ENCODE data around the gene LST1.

- no peak for TF ChIP-seq POLR2AphosphoS5 (IDR thresholded peaks at IDR 0.05)
- no peak for TF ChIP-seq CTCF (IDR thresholded peaks at IDR 0.05)
These were observed 3.8 kb upstream of the LST1 start, which contains the start of gene LTB for GRCh38 chr6:31582230-31582643.

All from suprapubic skin (tissue), 3 donors.